ENCODE data around the gene DVL1.

- no peak for TF ChIP-seq CTCF (conservative IDR thresholded peaks at IDR 0.05; ENCODE audit: low read length)
- TF ChIP-seq EZH2phosphoT487 (IDR thresholded peaks at IDR 0.05; ENCODE audit: borderline replicate concordance), result no peak
Measured at GRCh38 chr1:1359308-1359663, 10.1 kb upstream of the DVL1 start.
